ENCODE results near the gene CCDC149.

DNA sequence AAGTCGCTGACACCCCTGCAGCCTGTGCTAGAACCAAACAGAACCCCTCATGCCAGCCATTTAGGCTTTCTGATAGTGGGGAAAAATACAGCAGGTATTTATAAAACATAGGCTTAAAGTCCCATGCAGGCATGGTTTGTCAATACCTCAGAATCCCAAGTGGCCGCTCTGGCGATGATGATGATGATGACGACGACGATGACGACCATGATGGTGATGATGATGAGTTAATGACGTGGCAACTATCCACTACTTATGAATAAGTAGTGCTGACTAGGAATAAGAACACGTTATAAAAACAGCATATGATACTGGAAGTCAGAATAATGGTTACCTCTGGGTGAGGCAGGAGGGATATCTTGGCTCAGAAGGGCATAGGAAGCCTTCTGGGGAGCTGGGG is 18.0 kb downstream of the CCDC149 start:
- TF ChIP-seq GLIS3 (CRISPR knock-in tag; IDR thresholded peaks at IDR 0.05): no peak
- no peak for TF ChIP-seq ZNF565 (CRISPR knock-in tag; conservative IDR thresholded peaks at IDR 0.05; ENCODE audit: low read depth)
- TF ChIP-seq ZC3H10 (CRISPR knock-in tag; IDR thresholded peaks at IDR 0.05): no peak
- no peak for TF ChIP-seq PPARA (CRISPR knock-in tag; IDR thresholded peaks at IDR 0.05; ENCODE audit: borderline replicate concordance)

Measured in SK-N-SH treated with all-trans-retinoic acid at 6 μM for 48 hours (cell line).